ENCODE data around the gene MAP2K6. TPM values are rescaled to one million over a fixed set of nuclear protein-coding genes. Genes with fewer than 3 reads are reported as not detected.

The MAP2K6 gene
- total and polyA plus RNA-seq, 10 of the 15 experiments (the other 5 are each of a cell fraction or from before 2014, with no cell fraction given) = 15.6 to 70.3 (median 22.9) TPM

- DNase-seq (ENCODE audit: low read depth, low spot score) = no peak
- no peak for FAIRE-seq
- ChIA-PET RAD21 (ENCODE audit: unreplicated experiment) (no interaction called here), CTCF (interaction anchor here (0.6 kb wide), 1 partner anchor 55 kb away, joined by 3 read pairs; no protein-coding TSS in a partner anchor), SMC1A (ENCODE audit: uncharacterized antibody, unreplicated experiment) (no interaction called here), POLR2A (no interaction called here)
- H3K79me2 ChIP-seq (ENCODE audit: control insufficient read depth, insufficient read depth, low read length) = no peaks in the 10 kb centered on the region
- ATAC-seq = no peak
- TF ChIP-seq BCL11A (IDR thresholded peaks at IDR 0.05; ENCODE audit: low read depth, low read length) (no peak), TCF12 (IDR thresholded peaks at IDR 0.05; ENCODE audit: low read depth, low read length) (no peak), SMAD5 (IDR thresholded peaks at IDR 0.05; ENCODE audit: low read depth) (no peak), IRF4 (IDR thresholded peaks at IDR 0.05; ENCODE audit: low read depth, low read length) (no peak), RAD51 (IDR thresholded peaks at IDR 0.05) (no peak)
- no peaks in the 10 kb centered on the region for H3K4me1 ChIP-seq (ENCODE audit: control insufficient read depth, insufficient read depth, low read length)
- H3K27me3 ChIP-seq (replicated peaks in 1 of 2; ENCODE audit: control insufficient read depth in 2 of 2, insufficient read depth in 2 of 2, low read length in 1 of 2) = no peaks in the 10 kb centered on the region
- WGBS (ENCODE audit: insufficient coverage, insufficient replicate concordance, low lambda C conversion rate, missing lambda C conversion rate) = 99% methylated on average over 5 of the region's 5 CpGs
- no peak overlapping the region for H3K4me2 ChIP-seq (ENCODE audit: control insufficient read depth, insufficient read depth)
- intact Hi-C loops (cut with micrococcal nuclease; ENCODE audit: unreplicated experiment) = no loop called here
- no peak overlapping the region for H3K27ac ChIP-seq (ENCODE audit: control insufficient read depth, insufficient read depth)
- no TSS peak for BruUV-seq (replicated peaks)
- H3K9ac ChIP-seq (ENCODE audit: control insufficient read depth, insufficient read depth, low read length) = no peak overlapping the region
- no peak overlapping the region for H2AFZ ChIP-seq (ENCODE audit: control insufficient read depth, low read depth, low read length)
- no peak overlapping the region for H3K4me3 ChIP-seq
- no peaks in the 10 kb centered on the region for H4K20me1 ChIP-seq (ENCODE audit: control insufficient read depth, insufficient read depth)
- no peaks in the 10 kb centered on the region for H3K36me3 ChIP-seq (ENCODE audit: control insufficient read depth in 2 of 2, insufficient read depth in 2 of 2, low read length in 1 of 2)
- H3K9me3 ChIP-seq (replicated peaks; ENCODE audit: control insufficient read depth, insufficient read depth, low read length) = no peaks in the 10 kb centered on the region
- in situ Hi-C loops (cut with MboI) = no loop called here
These were observed 53.7 kb downstream of the MAP2K6 start for GRCh38 chr17:69468207-69468606.

- FAIRE-seq = no peak
- H3K36me3 ChIP-seq (ENCODE audit: control insufficient read depth in 2 of 2, insufficient read depth in 2 of 2, low read length in 1 of 2) = no peaks in the 10 kb centered on the region; a peak in 1 of 4 replicates
- in situ Hi-C loops (cut with MboI) = no loop called here
- H3K27me3 ChIP-seq (replicated peaks in 1 of 2; ENCODE audit: control insufficient read depth in 2 of 2, insufficient read depth in 2 of 2, low read length in 1 of 2) = no peaks in the 10 kb centered on the region
- no peak overlapping the region for H3K27ac ChIP-seq (ENCODE audit: control insufficient read depth, insufficient read depth)
- ChIA-PET POLR2A (no interaction called here), RAD21 (ENCODE audit: unreplicated experiment) (no interaction called here), CTCF (interaction anchor here (0.6 kb wide), 1 partner anchor 11 kb away, joined by 3 read pairs; no protein-coding TSS in a partner anchor), SMC1A (ENCODE audit: uncharacterized antibody, unreplicated experiment) (interaction anchor here (0.7 kb wide), 1 partner anchor 33 kb away, joined by 3 read pairs; no protein-coding TSS in a partner anchor)
- H3K4me3 ChIP-seq = no peak overlapping the region
- intact Hi-C loops (cut with micrococcal nuclease; ENCODE audit: unreplicated experiment) = no loop called here
- H4K20me1 ChIP-seq (ENCODE audit: control insufficient read depth, insufficient read depth) = no peaks in the 10 kb centered on the region
- no TSS peak for BruUV-seq (replicated peaks)
- H3K79me2 ChIP-seq (ENCODE audit: control insufficient read depth, insufficient read depth, low read length) = no peaks in the 10 kb centered on the region
- 74% methylated on average over 2 of the region's 2 CpGs for WGBS (ENCODE audit: insufficient coverage, insufficient replicate concordance, low lambda C conversion rate, missing lambda C conversion rate)
- no peak overlapping the region for H3K4me2 ChIP-seq (ENCODE audit: control insufficient read depth, insufficient read depth)
- H3K9me3 ChIP-seq (replicated peaks; ENCODE audit: control insufficient read depth, insufficient read depth, low read length) = no peaks in the 10 kb centered on the region
- no peaks in the 10 kb centered on the region for H3K4me1 ChIP-seq (ENCODE audit: control insufficient read depth, insufficient read depth, low read length)
- DNase-seq (ENCODE audit: low read depth, low spot score) = no peak
- H2AFZ ChIP-seq (ENCODE audit: control insufficient read depth, low read depth, low read length) = no peak overlapping the region
- no peak for ATAC-seq
- H3K9ac ChIP-seq (ENCODE audit: control insufficient read depth, insufficient read depth, low read length) = no peak overlapping the region
- TF ChIP-seq CREM (IDR thresholded peaks at IDR 0.05; ENCODE audit: low read depth) (no peak), LARP7 (IDR thresholded peaks at IDR 0.05) (no peak), BRCA1 (IDR thresholded peaks at IDR 0.05; ENCODE audit: low read depth, low read length) (no peak), DPF2 (IDR thresholded peaks at IDR 0.05) (no peak), CREB1 (IDR thresholded peaks at IDR 0.05; ENCODE audit: low read depth) (no peak), POU2F2 (IDR thresholded peaks at IDR 0.05; ENCODE audit: borderline replicate concordance, low read depth, low read length) (no peak), SMAD5 (IDR thresholded peaks at IDR 0.05; ENCODE audit: low read depth) (no peak), ETV6 (conservative IDR thresholded peaks at IDR 0.05 in 1 of 2, IDR thresholded peaks at IDR 0.05 in 1 of 2; ENCODE audit: borderline replicate concordance in 1 of 2, low read depth in 1 of 2) (no peak), SRF (IDR thresholded peaks at IDR 0.05; ENCODE audit: low read depth in 2 of 2, low read length in 2 of 2) (no peak)
- TF ChIP-seq, protein P1, sequence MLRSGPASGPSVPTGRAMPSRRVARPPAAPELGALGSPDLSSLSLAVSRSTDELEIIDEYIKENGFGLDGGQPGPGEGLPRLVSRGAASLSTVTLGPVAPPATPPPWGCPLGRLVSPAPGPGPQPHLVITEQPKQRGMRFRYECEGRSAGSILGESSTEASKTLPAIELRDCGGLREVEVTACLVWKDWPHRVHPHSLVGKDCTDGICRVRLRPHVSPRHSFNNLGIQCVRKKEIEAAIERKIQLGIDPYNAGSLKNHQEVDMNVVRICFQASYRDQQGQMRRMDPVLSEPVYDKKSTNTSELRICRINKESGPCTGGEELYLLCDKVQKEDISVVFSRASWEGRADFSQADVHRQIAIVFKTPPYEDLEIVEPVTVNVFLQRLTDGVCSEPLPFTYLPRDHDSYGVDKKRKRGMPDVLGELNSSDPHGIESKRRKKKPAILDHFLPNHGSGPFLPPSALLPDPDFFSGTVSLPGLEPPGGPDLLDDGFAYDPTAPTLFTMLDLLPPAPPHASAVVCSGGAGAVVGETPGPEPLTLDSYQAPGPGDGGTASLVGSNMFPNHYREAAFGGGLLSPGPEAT (IDR thresholded peaks at IDR 0.05; ENCODE audit: low read depth) = no peak
- TF ChIP-seq, protein P2, sequence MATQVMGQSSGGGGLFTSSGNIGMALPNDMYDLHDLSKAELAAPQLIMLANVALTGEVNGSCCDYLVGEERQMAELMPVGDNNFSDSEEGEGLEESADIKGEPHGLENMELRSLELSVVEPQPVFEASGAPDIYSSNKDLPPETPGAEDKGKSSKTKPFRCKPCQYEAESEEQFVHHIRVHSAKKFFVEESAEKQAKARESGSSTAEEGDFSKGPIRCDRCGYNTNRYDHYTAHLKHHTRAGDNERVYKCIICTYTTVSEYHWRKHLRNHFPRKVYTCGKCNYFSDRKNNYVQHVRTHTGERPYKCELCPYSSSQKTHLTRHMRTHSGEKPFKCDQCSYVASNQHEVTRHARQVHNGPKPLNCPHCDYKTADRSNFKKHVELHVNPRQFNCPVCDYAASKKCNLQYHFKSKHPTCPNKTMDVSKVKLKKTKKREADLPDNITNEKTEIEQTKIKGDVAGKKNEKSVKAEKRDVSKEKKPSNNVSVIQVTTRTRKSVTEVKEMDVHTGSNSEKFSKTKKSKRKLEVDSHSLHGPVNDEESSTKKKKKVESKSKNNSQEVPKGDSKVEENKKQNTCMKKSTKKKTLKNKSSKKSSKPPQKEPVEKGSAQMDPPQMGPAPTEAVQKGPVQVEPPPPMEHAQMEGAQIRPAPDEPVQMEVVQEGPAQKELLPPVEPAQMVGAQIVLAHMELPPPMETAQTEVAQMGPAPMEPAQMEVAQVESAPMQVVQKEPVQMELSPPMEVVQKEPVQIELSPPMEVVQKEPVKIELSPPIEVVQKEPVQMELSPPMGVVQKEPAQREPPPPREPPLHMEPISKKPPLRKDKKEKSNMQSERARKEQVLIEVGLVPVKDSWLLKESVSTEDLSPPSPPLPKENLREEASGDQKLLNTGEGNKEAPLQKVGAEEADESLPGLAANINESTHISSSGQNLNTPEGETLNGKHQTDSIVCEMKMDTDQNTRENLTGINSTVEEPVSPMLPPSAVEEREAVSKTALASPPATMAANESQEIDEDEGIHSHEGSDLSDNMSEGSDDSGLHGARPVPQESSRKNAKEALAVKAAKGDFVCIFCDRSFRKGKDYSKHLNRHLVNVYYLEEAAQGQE (IDR thresholded peaks at IDR 0.05; ENCODE audit: low read depth, low read length) = no peak
These were observed 56.2 kb downstream of the MAP2K6 start for GRCh38 chr17:69470702-69471101.
